Colonic mucosa (tissue), 4 donors: ENCODE measurements around the gene RASD1. TPM values are rescaled to one million over a fixed set of nuclear protein-coding genes. Genes with fewer than 3 reads are reported as not detected.

Experiments used
- DNase-seq: peaks from one replicate; pipeline ENCODE4 v3.0.0-alpha.2; 2020
- H3K27ac ChIP-seq: fragments of 200-600 bp; one replicate; pipeline ENCODE4 v1.8.0; 2021
- H3K27me3 ChIP-seq: fragments of 200-600 bp; one replicate; pipeline ENCODE4 v1.8.0; 2021
- H3K36me3 ChIP-seq: fragments of 200-600 bp; one replicate; pipeline ENCODE4 v1.8.0; 2021
- H3K4me1 ChIP-seq: fragments of 200-600 bp; one replicate; pipeline ENCODE4 v1.8.0; 2021; ENCODE audit warnings: mild to moderate bottlenecking
- H3K4me3 ChIP-seq: fragments of 200-600 bp; one replicate; pipeline ENCODE4 v1.8.0; 2021
- H3K9ac ChIP-seq, 2 donors: one replicate each; pipeline ENCODE4 v1.7.0; 2013; ENCODE audit warnings: control low read depth in 2 of 2, low read depth in 2 of 2, low read length in 2 of 2
- H3K9me3 ChIP-seq: fragments of 200-600 bp; one replicate; pipeline ENCODE4 v1.8.0; 2021
- CTCF ChIP-seq: fragments of 200-600 bp; IDR thresholded peaks from one replicate; pipeline ENCODE4 v1.8.0; 2022; ENCODE audit warnings: antibody characterized with exemption, mild to moderate bottlenecking
- intact Hi-C: fragments of 100-400 bp; cut with DNase I; formaldehyde crosslinking; loops from one replicate; pipeline ENCODE4 v1.14.1; 2022
- total RNA-seq, 2 donors: library from RNA; stranded (reverse); fragmentation: NEBNext Ultra II Directional in 1 of 2; extraction: Animal tissue kit (Norgen Biotek cat#: 25700) in 1 of 2; gene quantifications; one replicate each; pipeline ENCODE4 v1.2.1, GENCODE V29; 2021
- donor health status: healthy.
- donor health status: DM: no; HTN: no; CAD: no.
- donor health status: DM: no; HTN: no; CAD: no.

The RASD1 gene
- total RNA-seq, 2 donors from 2014 or later, result 21.6 to 24.9 TPM

- Histone ChIP-seq H3K9ac (no peak overlapping the region), H3K27me3 (no peaks in the 10 kb centered on the region), H3K36me3 (no peaks in the 10 kb centered on the region), H3K9me3 (no peaks in the 10 kb centered on the region), H3K27ac (no peak overlapping the region), H3K4me3 (no peak overlapping the region), H3K4me1 (no peaks in the 10 kb centered on the region)
- DNase-seq, result no peak
- TF ChIP-seq CTCF, result no peak
- intact Hi-C loops, result no loop called here
These were observed 9.0 kb upstream of the RASD1 start for GRCh38 chr17:17505151-17505550.

GRCh38 chr17:17504341-17505140 lies 8.3 kb upstream of the RASD1 start:
- DNase-seq, result no peak
- intact Hi-C loops, result no loop called here

GRCh38 chr17:17503566-17504130 lies 7.5 kb upstream of the RASD1 start:
- TF ChIP-seq CTCF, result no peak
- Histone ChIP-seq H3K4me3 (no peak overlapping the region), H3K9ac (no peak overlapping the region), H3K27me3 (no peaks in the 10 kb centered on the region), H3K4me1 (no peaks in the 10 kb centered on the region), H3K27ac (no peak overlapping the region), H3K36me3 (no peaks in the 10 kb centered on the region), H3K9me3 (no peaks in the 10 kb centered on the region)
- no peak for DNase-seq
- intact Hi-C loops, result no loop called here

More at GRCh38 chr17:17504341-17505140, 8.3 kb upstream of the RASD1 start:
- Histone ChIP-seq H3K27me3 (no peaks in the 10 kb centered on the region), H3K36me3 (no peaks in the 10 kb centered on the region), H3K4me3 (no peak overlapping the region), H3K9ac (no peak overlapping the region), H3K4me1 (no peaks in the 10 kb centered on the region), H3K27ac (no peak overlapping the region), H3K9me3 (no peaks in the 10 kb centered on the region)
- no peak for TF ChIP-seq CTCF

GRCh38 chr17:17502741-17503565 lies 6.8 kb upstream of the RASD1 start:
- no peaks in the 10 kb centered on the region for H3K4me1 ChIP-seq
- DNase-seq, result no peak
- TF ChIP-seq CTCF, result no peak
- H3K9me3 ChIP-seq, result no peaks in the 10 kb centered on the region
- no peak overlapping the region for H3K4me3 ChIP-seq
- no peak overlapping the region for H3K27ac ChIP-seq
- H3K9ac ChIP-seq, result no peak overlapping the region
- no peaks in the 10 kb centered on the region for H3K36me3 ChIP-seq
- intact Hi-C loops, result no loop called here
- no peaks in the 10 kb centered on the region for H3K27me3 ChIP-seq

GRCh38 chr17:17500999-17501605 lies 4.9 kb upstream of the RASD1 start:
- Histone ChIP-seq H3K4me1 (no peaks in the 10 kb centered on the region), H3K36me3 (no peaks in the 10 kb centered on the region), H3K9ac (no peak overlapping the region), H3K27me3 (no peaks in the 10 kb centered on the region), H3K9me3 (no peaks in the 10 kb centered on the region), H3K27ac (no peak overlapping the region), H3K4me3 (no peak overlapping the region)
- intact Hi-C loops, result no loop called here
- peak; percentile 64 for DNase-seq
- no peak for TF ChIP-seq CTCF
